Thyroid gland (tissue), 4 donors: ENCODE data around the gene NAGS.

Experiments
- CTCF ChIP-seq, 6 experiments: fragments of 200-600 bp in 3 of 6; fragments of 450-650 bp in 3 of 6; sonication (generic) in 3 of 6; IDR thresholded peaks; one replicate each; pipeline ENCODE4 v1.5.1; 2016 to 2019; ENCODE audit warnings: antibody characterized with exemption in 6 of 6, mild to moderate bottlenecking in 2 of 6, inconsistent platforms in 1 of 6, moderate library complexity in 1 of 6
- POLR2A ChIP-seq, 2 donors: fragments of 450-650 bp; IDR thresholded peaks; one replicate each; pipeline ENCODE4 v1.6.1; 2017; ENCODE audit warnings: antibody characterized with exemption in 2 of 2, mild to moderate bottlenecking in 2 of 2, moderate library complexity in 1 of 2

GRCh38 chr17:43987131-43988021 is 17.0 kb upstream of the NAGS start:
- TF ChIP-seq POLR2A (IDR thresholded peaks at IDR 0.05) (no peak), CTCF (IDR thresholded peaks at IDR 0.05) (no peak)
